ENCODE measurements around the gene PTPRH.

- peak in 1 of 3 donors; percentile 64 for TF ChIP-seq POLR2AphosphoS5 (IDR thresholded peaks at IDR 0.05)
- TF ChIP-seq EP300 (IDR thresholded peaks at IDR 0.05): no peak
- TF ChIP-seq CTCF (IDR thresholded peaks at IDR 0.05): peak in 5 of 7 experiments; percentile 57 to 78 (median 69)
- no peak for TF ChIP-seq POLR2A (IDR thresholded peaks at IDR 0.05)
Measured at GRCh38 chr19:55160128-55160985, 48.9 kb downstream of the PTPRH start.

Measured in stomach (tissue), 4 donors.